Mucosa of gallbladder (tissue), 1 donor: ENCODE data around the gene ARSB. TPM values are rescaled to one million over a fixed set of nuclear protein-coding genes. Genes with fewer than 3 reads are reported as not detected.
"Not testable (repeated sequence)": the region's sequence is repeated elsewhere in the genome, so short reads cannot be mapped to it uniquely, and the experiment has no call there.

Experiments
- DNase-seq: peaks from one replicate; pipeline ENCODE4 v3.0.0-alpha.2; 2020; ENCODE audit warnings: low spot score
- total RNA-seq: library from RNA; stranded (reverse); gene quantifications from one replicate; pipeline ENCODE4 v1.2.1, GENCODE V29; 2021
- donor health status: DM: no; HTN: no; CAD: no.

ARSB gene
- total RNA-seq, 1 donor from 2014 or later = 13.6 TPM

DNA sequence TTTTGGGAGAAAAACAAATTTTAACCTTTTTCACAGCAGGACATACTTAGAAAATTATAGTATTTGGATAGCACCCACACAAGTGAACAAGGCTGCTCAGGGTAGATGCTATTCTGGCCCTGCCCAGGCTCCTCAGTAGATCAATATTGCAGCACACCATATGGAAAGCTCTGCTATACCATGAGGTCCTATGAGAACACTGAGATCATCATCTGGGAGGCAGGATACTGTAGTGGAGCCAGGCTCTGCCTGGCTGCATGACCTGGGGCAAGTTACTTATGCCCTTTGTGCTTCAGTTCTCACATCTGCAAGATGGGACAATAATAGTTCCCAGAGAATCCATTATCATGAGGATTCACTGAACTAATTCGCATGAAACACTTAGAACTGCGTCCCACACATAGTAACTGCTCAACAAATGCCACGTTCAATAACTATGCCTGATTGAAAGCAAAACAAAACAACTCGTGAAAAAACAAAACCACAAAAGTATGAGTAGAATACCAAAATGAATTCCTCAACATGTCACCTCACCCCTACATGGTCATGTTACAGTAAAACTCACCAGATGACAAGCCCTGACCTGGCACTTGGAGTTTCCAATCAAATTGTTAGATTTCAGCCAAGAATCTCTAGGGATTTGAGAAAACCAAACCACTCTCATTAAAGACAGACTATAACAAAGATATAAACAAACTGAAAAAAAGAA, 31.9 kb downstream of the ARSB start:
- DNase-seq = no peak

DNA sequence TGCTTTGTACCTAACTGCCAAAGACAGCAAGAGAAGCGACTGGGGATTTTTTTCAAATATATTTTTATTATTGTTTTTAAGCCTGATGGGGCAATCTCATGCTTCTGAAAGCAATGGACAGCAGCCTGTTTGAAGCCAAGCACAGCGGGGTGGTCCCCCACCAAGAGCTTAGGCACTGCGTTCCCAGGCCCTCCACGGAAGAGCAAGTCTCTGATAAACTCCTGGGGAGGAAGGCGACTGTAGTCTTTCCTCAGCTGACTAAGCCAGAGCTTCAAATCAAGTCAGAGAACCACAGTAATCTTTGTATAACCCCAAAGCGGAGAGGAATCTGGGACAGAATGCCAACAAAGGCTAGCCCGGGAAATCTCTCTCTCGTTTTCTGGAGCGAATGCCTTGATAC, 54.4 kb downstream of the ARSB start:
- no peak for DNase-seq

DNA sequence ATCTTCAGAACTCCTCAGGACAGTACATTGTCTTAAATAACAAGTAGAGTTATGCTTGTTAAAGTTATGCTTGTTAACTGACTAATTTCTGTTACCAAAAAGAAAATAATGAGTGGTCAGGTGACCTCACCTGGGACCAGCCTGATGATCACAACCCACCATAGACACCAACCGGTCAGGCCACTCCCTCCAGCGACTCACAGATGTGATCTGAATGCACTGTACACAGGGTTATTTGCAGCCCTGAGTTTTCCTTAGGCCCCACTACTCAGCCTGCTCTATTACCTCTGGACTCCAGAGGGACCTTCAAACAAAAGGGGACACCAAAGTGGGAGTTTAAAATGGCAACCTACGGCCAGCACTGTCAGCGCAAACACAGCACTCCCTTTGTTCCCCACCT, 55.3 kb downstream of the ARSB start:
- no peak for DNase-seq

DNA sequence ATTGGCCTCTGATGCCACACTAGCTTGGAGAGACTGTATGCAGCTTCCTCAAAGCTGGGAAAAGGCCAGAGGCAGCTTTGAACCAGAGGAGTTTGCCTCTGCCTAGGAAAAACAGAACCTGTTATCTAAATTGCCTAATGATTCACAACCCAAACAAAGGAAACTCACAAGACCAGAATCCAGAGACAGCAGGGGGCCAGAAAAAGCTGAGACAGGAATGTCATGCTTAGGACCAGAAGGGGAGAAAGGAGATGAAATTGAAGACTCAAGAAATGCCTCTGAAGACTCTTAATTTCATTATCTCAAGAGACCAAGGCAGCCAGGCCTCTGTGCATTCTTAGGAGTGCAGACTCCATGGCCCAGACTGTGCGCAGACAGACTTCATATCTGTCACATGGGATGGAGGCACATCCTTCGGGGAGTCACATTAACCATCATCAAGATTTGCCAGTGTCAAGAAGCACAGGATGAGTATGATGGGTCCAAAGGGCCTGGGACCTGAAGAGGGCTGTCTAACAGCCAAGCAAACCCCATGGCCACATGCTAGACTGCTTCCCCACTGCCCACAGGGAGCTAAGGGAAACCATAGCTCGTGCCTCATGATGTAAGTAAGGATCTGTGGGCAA, 57.3 kb downstream of the ARSB start:
- DNase-seq = no peak

DNA sequence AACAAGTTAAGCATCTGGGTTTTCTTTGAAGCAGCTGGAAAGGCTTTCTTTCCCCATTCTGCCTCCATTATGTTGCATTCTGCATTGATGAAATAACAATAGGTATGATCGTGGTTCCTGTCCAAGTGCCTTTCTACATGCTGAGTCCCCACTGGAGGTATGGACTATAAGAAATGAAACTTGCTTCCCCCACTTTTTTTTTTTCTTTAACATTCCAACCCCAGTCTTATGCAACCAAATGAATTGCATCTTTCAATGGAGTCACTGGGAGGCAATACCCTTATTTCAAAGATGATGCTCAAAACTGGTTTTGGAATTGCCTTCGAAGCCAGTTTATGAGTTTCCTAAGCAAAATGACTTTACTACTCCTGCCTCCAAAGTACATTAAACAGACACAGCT, 58.9 kb downstream of the ARSB start:
- no peak for DNase-seq

DNA sequence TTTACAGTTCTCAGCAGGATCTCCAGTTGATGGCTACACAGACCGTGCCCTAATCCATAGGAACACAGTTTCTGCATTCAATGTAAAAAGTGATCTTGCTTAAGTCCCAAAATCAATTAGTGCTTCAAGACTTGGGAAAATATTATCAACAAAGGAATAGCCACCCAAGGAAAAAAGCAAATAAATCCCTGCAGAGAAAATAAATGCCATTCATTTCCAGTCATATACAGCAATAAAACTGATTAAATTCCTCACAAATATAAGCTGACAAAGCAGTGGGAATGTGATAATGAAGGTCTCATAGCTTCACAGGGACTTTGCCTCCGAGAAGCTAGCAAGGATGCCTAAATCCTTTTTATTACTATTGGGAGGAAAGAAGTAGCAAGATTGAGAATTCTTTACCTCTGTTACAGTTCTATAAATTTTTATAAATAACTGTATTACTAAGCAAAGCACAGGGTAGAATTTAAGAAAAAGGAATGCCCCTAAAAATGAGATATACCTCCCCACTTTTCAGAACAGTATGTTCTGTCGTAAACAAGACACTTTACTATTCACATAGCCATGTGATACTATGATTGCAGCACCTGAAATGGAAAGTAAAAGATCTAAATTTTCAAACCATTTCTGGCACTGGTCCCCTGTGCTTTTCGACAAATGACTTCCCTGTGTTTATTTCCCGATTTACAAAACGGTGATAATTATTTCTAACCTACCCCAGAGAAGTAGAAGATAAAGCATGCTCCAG, 59.8 kb downstream of the ARSB start:
- no peak for DNase-seq

DNA sequence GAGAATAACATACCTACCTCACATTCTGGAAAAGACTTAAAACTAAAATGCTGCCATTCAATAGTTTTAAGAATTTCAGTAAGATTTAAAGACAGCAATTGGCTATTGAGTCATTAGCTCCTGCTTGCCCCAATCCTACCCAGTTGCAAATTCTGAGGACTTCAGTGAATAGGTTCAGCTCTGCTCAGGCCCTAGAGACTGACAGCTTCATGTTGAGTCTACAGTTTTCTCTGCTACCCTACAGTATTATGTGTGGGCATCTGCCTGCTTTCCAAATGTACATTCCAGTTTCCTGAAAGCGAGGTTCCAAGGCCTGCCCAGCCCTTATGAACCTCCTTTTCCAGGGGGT, 61.5 kb downstream of the ARSB start:
- DNase-seq = no peak

DNA sequence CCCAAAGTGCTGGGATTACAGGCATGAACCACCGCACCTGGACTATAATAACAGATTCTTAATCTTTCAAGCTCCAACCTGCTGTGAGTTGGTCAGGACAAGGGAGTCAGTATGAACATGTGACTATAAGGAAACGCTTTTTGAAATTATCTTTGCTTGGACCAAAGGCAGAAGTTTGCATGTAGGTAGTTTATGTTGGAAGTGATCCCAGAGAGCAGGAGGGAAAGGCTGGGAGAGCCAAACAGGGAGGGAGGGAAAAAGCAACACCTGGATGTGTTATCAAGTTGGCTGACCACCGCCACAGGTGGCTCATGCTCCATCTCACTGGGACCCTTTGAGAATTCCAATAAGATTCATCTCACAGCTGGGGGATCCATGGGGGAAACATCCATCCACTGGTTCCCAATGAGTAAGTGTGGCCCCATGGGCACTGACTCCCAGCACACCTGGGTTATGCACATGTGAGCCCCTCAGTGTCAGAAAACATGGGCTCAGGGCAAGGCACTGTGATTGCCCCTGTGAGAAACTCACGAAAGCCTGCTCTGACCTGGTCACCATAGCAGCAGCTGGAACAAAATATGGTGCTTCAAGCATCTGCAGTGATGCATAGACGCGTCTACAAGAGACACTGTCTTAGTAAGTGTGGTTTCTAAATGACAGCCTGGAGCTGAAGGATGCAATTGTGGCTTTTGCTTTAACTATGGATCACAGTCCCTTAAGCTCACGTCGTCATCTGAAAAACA, 62.1 kb downstream of the ARSB start:
- no peak for DNase-seq

DNA sequence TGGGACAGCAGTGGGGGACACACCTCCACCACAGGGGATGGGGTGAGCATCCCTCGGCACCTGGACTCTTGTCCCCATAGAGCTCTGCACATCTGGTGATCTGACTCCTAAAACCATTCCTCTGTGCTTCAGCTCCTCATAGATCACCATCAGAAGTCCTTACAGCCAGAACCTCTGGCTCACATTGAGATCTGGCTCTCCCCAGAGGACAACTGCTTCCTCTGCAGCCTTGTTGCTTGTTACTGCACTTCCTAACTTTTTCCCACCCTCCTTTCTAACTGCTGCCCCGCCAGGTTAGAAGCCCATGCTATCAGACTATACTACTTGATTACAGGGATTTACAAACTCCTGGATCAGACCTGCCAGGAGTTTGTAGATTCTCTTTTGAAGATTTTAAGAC, 64.5 kb downstream of the ARSB start:
- DNase-seq = no peak

DNA sequence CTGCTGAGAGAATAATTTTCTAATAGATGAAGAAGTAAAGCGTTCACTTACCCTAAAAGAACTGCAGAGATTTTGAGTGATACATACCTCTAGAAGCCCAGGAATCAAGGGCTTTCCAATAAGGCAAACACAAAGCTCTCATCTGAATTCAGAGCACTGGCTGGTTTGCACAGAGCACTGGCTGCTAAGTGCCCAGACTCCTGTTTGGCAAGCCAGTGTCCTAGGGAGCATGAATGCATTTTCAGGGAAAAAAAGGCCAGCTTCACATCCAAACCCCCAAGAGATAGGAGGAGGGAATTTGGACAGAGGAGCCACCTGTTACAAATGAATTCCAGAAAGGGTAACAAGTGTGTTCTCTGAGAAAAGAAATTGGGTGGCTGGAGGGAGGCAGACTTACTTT, 65.3 kb downstream of the ARSB start:
- no peak for DNase-seq

DNA sequence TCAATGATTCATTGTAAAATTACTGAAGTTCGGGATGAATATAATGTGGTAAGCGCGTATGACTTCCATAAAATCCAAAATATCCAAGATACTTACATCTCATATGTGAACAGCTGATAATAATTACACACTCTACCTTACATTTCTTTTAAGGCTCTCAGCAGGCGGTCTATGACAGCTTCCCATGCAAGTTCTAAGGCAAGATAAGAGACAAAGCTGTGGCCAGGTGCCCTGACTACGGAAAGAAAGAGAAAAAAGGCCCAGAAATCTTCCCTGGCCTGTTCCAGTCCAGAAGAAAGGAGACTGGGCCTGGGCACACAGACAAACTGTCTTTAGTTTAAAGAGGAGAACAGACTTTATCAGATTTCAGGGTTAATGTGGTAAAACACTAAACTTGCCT, 69.1 kb downstream of the ARSB start:
- DNase-seq = no peak

DNA sequence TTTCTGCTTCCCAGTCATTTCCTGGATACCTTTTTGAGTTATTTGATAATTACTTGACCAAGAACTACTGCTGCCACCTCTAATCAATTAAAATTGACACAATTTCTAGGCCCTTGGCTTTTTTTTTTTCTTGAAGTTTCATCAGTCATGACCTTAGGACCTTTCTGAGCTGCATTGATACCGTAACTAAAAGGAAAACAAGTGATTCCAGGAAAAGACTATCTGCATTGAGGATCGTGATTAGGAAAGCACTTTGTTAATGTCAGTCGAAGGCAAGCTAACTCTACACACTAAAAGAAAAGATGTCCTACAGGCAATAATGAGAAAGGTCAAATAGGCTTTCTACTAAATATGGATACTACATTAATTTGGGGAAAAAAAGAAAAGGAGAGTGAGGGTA, 69.9 kb downstream of the ARSB start:
- DNase-seq = no peak

DNA sequence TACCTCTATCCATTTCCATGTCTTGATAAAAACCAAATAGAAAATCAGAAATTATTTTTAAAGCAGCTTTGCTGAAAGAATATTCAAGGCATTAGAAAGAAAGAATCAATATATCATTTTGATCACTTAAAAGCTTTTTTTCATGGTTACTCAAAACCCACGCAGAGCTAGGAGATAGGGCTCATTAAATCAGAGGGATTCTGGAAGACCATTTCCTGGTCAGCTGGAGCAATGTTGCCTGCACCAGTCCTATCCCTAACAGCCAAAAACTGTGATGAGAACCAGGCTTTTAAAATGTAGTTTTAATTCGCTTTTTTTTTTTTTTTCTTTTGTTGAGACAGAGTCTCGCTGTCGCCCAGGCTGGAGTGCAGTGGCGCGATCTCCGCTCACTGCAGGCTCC, 72.3 kb downstream of the ARSB start:
- DNase-seq = no peak

DNA sequence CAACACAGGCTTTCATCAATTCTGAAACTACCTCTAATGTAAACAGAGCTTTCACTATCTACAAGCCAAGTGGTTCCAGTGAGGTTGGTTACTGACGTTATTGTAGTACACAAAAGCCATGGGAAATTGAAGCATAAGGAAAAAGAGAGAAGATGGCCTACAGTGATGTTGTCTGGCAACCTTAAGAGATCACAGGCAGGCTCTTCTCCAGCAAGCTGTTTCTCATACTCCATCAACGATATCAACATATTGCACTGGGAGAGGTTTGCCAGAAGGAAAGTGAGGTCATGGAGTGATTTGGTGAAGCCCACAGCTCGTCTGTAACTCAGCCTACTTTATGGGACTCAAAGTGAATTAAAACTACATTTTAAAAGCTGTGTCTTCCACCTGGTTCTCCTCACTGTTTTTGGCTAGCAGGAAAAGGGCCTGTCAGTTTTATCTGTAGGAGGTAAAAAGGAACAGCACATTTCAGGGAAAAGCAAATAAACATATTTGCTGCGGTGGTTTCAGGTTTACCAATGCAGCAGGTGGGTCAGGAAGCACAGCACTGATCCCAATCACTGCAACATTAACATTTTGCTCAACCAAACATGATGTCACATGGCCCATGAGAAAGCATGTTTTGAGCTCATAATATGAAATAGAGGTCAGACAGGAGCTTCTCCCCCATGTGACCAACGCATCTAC, 72.9 kb downstream of the ARSB start:
- DNase-seq = no peak

DNA sequence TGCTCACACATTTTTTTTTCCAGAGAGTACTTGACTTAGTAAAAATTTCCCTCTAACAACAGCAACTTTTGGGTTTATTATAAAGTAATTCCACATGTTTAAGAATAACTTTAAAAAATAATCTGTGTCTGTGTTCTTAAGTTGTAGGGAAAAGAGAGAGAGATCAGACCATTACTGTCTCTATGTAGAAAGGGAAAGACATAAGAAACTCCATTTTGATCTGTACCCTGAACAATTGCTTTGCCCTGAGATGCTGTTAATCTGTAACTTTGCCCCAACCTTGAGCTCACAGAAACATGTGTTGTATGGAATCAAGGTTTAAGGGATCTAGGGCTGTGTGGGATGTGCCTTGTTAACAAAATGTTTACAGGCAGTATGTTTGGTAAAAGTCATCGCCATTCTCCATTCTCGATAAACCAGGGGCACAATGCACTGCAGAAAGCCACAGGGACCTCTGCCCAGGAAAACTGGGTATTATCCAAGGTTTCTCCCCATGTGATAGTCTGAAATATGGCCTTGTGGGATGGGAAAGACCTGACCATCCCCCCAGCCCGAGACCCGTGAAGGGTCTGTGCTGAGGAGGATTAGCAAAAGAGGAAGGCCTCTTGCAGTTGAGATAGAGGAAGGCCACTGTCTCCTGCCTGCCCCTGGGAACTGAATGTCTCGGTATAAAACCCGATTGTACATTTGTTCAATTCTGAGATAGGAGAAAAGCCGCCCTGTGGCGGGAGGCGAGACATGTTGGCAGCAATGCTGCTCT, 75.7 kb downstream of the ARSB start:
- DNase-seq = not testable (repeated sequence)

DNA sequence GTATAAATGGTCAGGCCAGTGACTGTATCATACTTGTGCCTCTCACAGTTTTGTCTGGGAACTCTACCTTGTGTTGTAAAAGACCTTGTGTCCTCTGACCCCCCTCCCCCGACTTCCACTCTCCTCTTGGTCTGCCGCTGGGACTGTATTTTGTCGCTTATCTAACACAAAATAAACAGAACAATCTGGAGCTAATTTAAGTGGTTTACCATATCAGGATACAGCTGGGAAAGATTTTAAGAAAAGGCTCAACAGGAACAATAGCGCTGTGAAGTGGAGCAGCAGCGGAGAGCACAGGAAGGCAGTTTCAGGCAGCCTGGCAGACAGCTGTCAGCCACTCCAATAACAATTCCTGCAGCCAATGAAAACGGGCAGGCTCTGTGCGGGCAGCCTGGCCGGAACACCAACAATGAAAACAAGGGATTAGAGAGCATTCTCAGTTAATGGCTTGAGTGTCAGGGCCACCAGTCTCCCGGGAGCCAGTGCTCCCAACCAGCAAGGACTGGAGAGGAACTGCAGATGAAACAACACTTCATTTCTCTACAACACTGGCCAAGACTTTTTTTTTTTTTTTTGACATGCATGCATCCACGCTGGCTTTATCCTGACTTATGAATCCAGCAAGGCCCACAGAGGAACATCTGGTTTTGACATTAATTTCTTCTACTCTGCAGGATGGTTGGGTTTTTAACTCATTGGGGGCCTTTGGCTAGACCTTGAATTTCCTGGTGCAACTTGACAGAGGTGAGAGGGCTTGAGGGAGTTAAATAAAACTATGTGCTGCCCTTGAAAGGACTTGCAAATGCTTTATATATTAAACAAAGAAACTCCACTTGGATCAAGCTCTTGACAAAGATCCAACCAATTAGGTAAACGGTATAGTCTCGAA, 76.7 kb downstream of the ARSB start:
- peak; percentile 24 for DNase-seq

DNA sequence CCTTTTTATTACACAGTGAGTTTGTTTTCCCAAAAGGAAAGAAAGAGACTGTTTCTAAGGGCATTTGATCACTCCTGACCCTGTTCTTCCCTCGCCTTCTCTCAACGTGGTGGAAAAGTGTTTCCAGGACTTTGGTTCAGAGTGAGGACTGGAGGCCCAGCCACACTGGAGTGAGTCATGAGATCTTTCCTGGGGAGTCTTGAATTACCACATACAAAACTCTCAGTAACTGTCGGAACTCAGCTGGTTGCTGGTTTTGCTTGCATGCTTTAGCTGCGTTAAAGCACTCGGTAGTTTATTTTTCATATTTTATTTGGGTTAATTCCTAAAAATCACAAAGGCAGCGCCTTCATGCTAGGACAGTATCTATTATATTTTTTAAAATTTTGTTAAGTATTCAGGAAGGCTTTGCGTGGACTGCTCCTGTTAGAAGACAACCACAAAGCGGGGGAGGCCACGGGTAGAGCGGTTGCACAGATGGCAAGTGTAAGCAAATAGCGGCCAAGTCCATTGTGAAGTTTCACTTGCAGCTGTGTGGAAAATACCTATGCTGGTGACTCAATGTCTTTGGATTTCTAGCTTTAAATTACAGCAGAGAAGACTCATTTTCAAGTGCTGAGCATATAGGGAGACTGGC, 77.7 kb downstream of the ARSB start:
- no peak for DNase-seq

DNA sequence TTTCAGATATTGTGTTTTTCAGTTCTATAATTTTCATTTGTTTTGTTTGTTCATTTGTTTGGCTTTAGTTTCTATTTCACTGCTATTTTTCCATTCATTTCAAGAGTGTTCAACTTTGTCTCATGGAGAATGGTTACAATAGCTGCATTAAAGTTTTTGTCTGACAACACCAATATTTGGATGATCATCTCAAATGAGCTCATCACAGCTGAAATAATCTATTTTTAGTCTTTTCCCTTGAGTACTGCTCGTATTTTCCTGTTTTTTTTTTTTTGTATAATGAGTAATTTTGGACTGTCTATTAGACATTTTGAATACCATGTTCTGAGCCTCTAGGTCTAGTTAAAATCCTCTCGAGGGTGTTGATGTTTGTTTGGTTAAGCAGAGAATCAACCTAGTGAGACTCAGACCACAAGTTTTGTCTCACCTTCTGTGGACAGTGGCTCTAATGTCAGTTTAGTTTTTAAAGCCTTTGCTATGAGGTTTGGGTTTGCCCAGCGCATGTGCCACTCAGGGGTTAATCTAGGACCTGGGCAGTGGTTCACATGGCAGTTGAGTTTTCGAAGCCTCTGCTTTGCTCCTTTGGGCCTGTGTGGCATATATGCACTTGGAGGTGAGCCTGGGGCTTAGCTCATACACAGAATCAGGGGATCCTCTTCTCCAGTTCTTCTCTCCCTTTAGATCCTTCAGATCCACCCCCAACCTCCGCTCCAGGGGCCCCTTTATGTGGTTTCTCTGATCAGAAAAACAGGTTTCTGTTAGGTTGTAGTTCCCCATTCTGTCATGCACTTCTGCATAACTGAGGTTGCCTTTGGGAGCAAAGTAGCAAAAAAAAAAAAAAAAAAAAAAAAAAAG, 79.8 kb downstream of the ARSB start:
- DNase-seq = no peak

DNA sequence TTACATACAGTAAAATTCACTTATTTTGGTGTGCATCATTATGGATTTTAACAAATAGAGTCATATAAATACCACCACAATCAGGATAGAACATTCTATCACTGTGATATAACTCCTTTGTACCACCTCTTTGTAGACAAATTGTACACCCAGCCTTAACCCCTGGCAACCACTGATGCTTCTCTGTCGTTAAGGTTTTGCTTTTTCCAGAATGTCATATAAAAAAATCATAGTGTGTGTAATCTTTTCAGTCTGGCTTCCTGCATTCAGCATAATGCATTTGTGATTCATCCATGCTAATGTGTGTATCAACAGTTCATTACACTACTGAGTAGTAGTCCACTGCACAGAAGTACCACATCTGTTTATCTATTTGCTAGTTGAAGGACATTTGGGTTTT, 81.2 kb downstream of the ARSB start:
- DNase-seq = no peak
